CD8-positive, alpha-beta memory T cell (primary cell): ENCODE data around the gene TPP1. TPM values are rescaled to one million over a fixed set of nuclear protein-coding genes. Genes with fewer than 3 reads are reported as not detected.

Experiments
- CTCF ChIA-PET: fragments of 350-600 bp; sonication (Branson Sonifier 250); formaldehyde crosslinking; loops from one replicate; lab custom pipeline; 2021; ENCODE audit warnings: antibody characterized with exemption; lab: Charles Lee
- POLR2A ChIA-PET: fragments of 350-600 bp; sonication (Branson Sonifier 250); formaldehyde crosslinking; loops from one replicate; lab custom pipeline; 2021; ENCODE audit warnings: antibody characterized with exemption; lab: Charles Lee
- DNase-seq, 5 donors: peaks; one replicate each; pipeline versions ENCODE4 v3.0.0 to v3.0.0-alpha.2; 2020 to 2022; ENCODE audit warnings: mixed read lengths in 1 of 5
- H3K27ac ChIP-seq: one replicate; pipeline ENCODE4 v1.7.0; 2013; ENCODE audit warnings: low read depth, mild to moderate bottlenecking, low read length, moderate library complexity
- H3K27me3 ChIP-seq: 2 replicates; pipeline ENCODE4 v1.7.0; 2013; ENCODE audit warnings: low read length, mild to moderate bottlenecking; ENCODE audit not compliant: insufficient read depth, poor library complexity, severe bottlenecking
- H3K36me3 ChIP-seq: 2 replicates; pipeline ENCODE4 v1.7.0; 2013; ENCODE audit warnings: mild to moderate bottlenecking, low read length, moderate library complexity; ENCODE audit not compliant: insufficient read depth
- H3K4me1 ChIP-seq: 2 replicates; pipeline ENCODE4 v1.7.0; 2013; ENCODE audit warnings: mild to moderate bottlenecking, low read length, moderate library complexity; ENCODE audit not compliant: insufficient read depth
- H3K4me3 ChIP-seq: 2 replicates; pipeline ENCODE4 v1.7.0; 2013; ENCODE audit warnings: mild to moderate bottlenecking, low read length
- H3K9me3 ChIP-seq: 2 replicates; pipeline ENCODE4 v1.7.0; 2013; ENCODE audit warnings: mild to moderate bottlenecking, low read length
- H3K27ac Mint-ChIP-seq, 8 donors: one replicate each; pipeline ENCODE4 v1.8.0; 2020 to 2021; ENCODE audit warnings: mixed read lengths in 8 of 8, mild to moderate bottlenecking in 6 of 8, inconsistent platforms in 3 of 8, moderate library complexity in 3 of 8
- H3K27me3 Mint-ChIP-seq, 2 donors: one replicate each; pipeline ENCODE4 v1.8.0; 2020 to 2021; ENCODE audit warnings: mixed read lengths in 2 of 2, mild to moderate bottlenecking in 1 of 2, moderate library complexity in 1 of 2
- H3K36me3 Mint-ChIP-seq, 3 donors: one replicate each; pipeline ENCODE4 v1.8.0; 2020 to 2021; ENCODE audit warnings: mixed read lengths in 3 of 3, inconsistent platforms in 1 of 3, mild to moderate bottlenecking in 1 of 3
- H3K4me1 Mint-ChIP-seq, 3 donors: one replicate each; pipeline ENCODE4 v1.8.0; 2020 to 2021; ENCODE audit warnings: mixed read lengths in 3 of 3, inconsistent platforms in 1 of 3, mild to moderate bottlenecking in 1 of 3
- H3K4me3 Mint-ChIP-seq, 7 donors: one replicate each; pipeline ENCODE4 v1.8.0; 2020 to 2021; ENCODE audit warnings: mixed read lengths in 7 of 7, mild to moderate bottlenecking in 6 of 7, moderate library complexity in 4 of 7, inconsistent platforms in 2 of 7
- H3K9me3 Mint-ChIP-seq, 5 donors: one replicate each; pipeline ENCODE4 v1.8.0; 2020 to 2022; ENCODE audit warnings: mixed read lengths in 5 of 5, mild to moderate bottlenecking in 3 of 5, moderate library complexity in 2 of 5, inconsistent platforms in 1 of 5
- polyA plus RNA-seq: library from polyadenylated mRNA; unstranded; fragments of 300-500 nt; fragmentation: Illumina TruSeq; gene quantifications from one replicate; pipeline ENCODE4 v1.2.3, GENCODE V29; 2021
- total RNA-seq, 2 experiments: library from RNA; stranded (reverse); gene quantifications; one replicate each; pipeline ENCODE4 v1.2.3, GENCODE V29; 2021

TPP1 gene
- total and polyA plus RNA-seq, 3 experiments from 2014 or later, result 57.2 to 165 (median 61.6) TPM

- Mint-ChIP-seq H3K4me1 (peaks cover 10 to 21% (median 21%) of the 10 kb centered on the region in 3 donors), H3K36me3 (peaks cover 0 to 27% (median 0%) of the 10 kb centered on the region in 3 donors), H3K27ac (peak overlapping the region in 1 of 8 donors; percentile 22), H3K4me3 (no peak overlapping the region), H3K27me3 (peaks cover 0 to 2% of the 10 kb centered on the region in 2 donors), H3K9me3 (no peaks in the 10 kb centered on the region)
- Histone ChIP-seq H3K4me3 (no peak overlapping the region), H3K36me3 (no peaks in the 10 kb centered on the region), H3K4me1 (peaks cover 12% of the 10 kb centered on the region), H3K27me3 (no peaks in the 10 kb centered on the region), H3K9me3 (no peaks in the 10 kb centered on the region), H3K27ac (no peak overlapping the region)
- peak in 1 of 5 donors; percentile 20 for DNase-seq
- ChIA-PET CTCF (interaction anchor here (1.2 to 2.1 kb wide), 3 partner anchors 13 to 27 kb away, joined by 5 to 7 read pairs (median 6); partner anchors contain the start of gene TPP1), POLR2A (no interaction called here)
These were observed 12.2 kb upstream of the TPP1 start for GRCh38 chr11:6631361-6631890.

- CTCF ChIA-PET, result interaction anchor here (0.9 to 2.1 kb wide), 3 partner anchors 10 to 18 kb away, joined by 3 to 7 read pairs (median 6); partner anchors contain the start of gene TPP1
- Mint-ChIP-seq H3K36me3 (peaks cover 0 to 28% (median 0%) of the 10 kb centered on the region in 3 donors), H3K4me1 (peaks cover 11 to 22% (median 22%) of the 10 kb centered on the region in 3 donors), H3K27ac (no peak overlapping the region), H3K4me3 (no peak overlapping the region), H3K27me3 (peaks cover 0 to 2% of the 10 kb centered on the region in 2 donors), H3K9me3 (no peaks in the 10 kb centered on the region)
- no peak overlapping the region for H3K4me3 ChIP-seq
- no peak for DNase-seq
- H3K4me1 ChIP-seq, result peaks cover 12% of the 10 kb centered on the region
- H3K27me3 ChIP-seq, result no peaks in the 10 kb centered on the region
- H3K27ac ChIP-seq, result no peak overlapping the region
- H3K36me3 ChIP-seq, result no peaks in the 10 kb centered on the region
- POLR2A ChIA-PET, result no interaction called here
- no peaks in the 10 kb centered on the region for H3K9me3 ChIP-seq
These were observed 11.5 kb upstream of the TPP1 start for GRCh38 chr11:6630632-6631291.

GRCh38 chr11:6629892-6630631, 10.8 kb upstream of the TPP1 start:
- Histone ChIP-seq H3K4me3 (no peak overlapping the region), H3K27ac (no peak overlapping the region), H3K9me3 (no peaks in the 10 kb centered on the region), H3K36me3 (no peaks in the 10 kb centered on the region), H3K27me3 (no peaks in the 10 kb centered on the region), H3K4me1 (peaks cover 12% of the 10 kb centered on the region)
- ChIA-PET CTCF (interaction anchor here (0.9 to 2.1 kb wide), 2 partner anchors 9 to 11 kb away, joined by 3 to 6 read pairs; partner anchors contain the start of gene TPP1), POLR2A (no interaction called here)
- no peak overlapping the region for H3K4me3 Mint-ChIP-seq
- H3K27me3 Mint-ChIP-seq, result peaks cover 0 to 2% of the 10 kb centered on the region in 2 donors
- peaks cover 11 to 22% (median 22%) of the 10 kb centered on the region in 3 donors for H3K4me1 Mint-ChIP-seq
- DNase-seq, result no peak
- peak overlapping the region in 1 of 8 donors; percentile 85 for H3K27ac Mint-ChIP-seq
- H3K36me3 Mint-ChIP-seq, result peaks cover 0 to 28% (median 0%) of the 10 kb centered on the region in 3 donors
- H3K9me3 Mint-ChIP-seq, result no peaks in the 10 kb centered on the region

GRCh38 chr11:6629573-6629891, 10.3 kb upstream of the TPP1 start:
- H3K27ac Mint-ChIP-seq, result no peak overlapping the region
- Histone ChIP-seq H3K36me3 (no peaks in the 10 kb centered on the region), H3K4me3 (no peak overlapping the region), H3K9me3 (no peaks in the 10 kb centered on the region), H3K27ac (no peak overlapping the region), H3K27me3 (no peaks in the 10 kb centered on the region), H3K4me1 (peaks cover 12% of the 10 kb centered on the region)
- H3K4me3 Mint-ChIP-seq, result peak overlapping the region in 1 of 7 donors; percentile 23
- peaks cover 0 to 2% of the 10 kb centered on the region in 2 donors for H3K27me3 Mint-ChIP-seq
- no peak for DNase-seq
- ChIA-PET POLR2A (no interaction called here), CTCF (no interaction called here)
- peaks cover 0 to 29% (median 0%) of the 10 kb centered on the region in 3 donors for H3K36me3 Mint-ChIP-seq
- peaks cover 11 to 22% (median 22%) of the 10 kb centered on the region in 3 donors for H3K4me1 Mint-ChIP-seq
- no peaks in the 10 kb centered on the region for H3K9me3 Mint-ChIP-seq

- peak overlapping the region in 1 of 8 donors; percentile 17 for H3K27ac Mint-ChIP-seq
- POLR2A ChIA-PET, result interaction anchor here (1.4 kb wide), 1 partner anchor 55 kb away, joined by 4 read pairs; no protein-coding TSS in a partner anchor
- DNase-seq, result no peak
These were observed 9.3 kb upstream of the TPP1 start for GRCh38 chr11:6628526-6628925.

GRCh38 chr11:6627762-6628241, 8.6 kb upstream of the TPP1 start:
- Histone ChIP-seq H3K36me3 (no peaks in the 10 kb centered on the region), H3K4me3 (no peak overlapping the region), H3K27ac (no peak overlapping the region), H3K27me3 (no peaks in the 10 kb centered on the region), H3K4me1 (peaks cover 12% of the 10 kb centered on the region), H3K9me3 (no peaks in the 10 kb centered on the region)
- Mint-ChIP-seq H3K36me3 (peaks cover 0 to 28% (median 0%) of the 10 kb centered on the region in 3 donors), H3K9me3 (no peaks in the 10 kb centered on the region), H3K4me1 (peaks cover 11 to 22% (median 22%) of the 10 kb centered on the region in 3 donors), H3K27ac (peak overlapping the region; percentile 2 to 89 (median 69)), H3K27me3 (no peaks in the 10 kb centered on the region), H3K4me3 (peak overlapping the region; percentile 11 to 81 (median 57))
- POLR2A ChIA-PET, result interaction anchor here (1.4 to 1.5 kb wide), 2 partner anchors 15 to 56 kb away, joined by 4 to 6 read pairs; partner anchors contain the start of gene TAF10
- DNase-seq, result peak in 2 of 5 donors; percentile 28 to 38
- CTCF ChIA-PET, result interaction anchor here (0.9 to 1.6 kb wide), 6 partner anchors 9 to 248 kb away, joined by 3 to 5 read pairs (median 3); partner anchors contain the start of genes MRPL17, TAF10 and TPP1

More at GRCh38 chr11:6628526-6628925, 9.3 kb upstream of the TPP1 start:
- peaks cover 0 to 2% of the 10 kb centered on the region in 2 donors for H3K27me3 Mint-ChIP-seq
- Histone ChIP-seq H3K27ac (no peak overlapping the region), H3K4me3 (no peak overlapping the region), H3K4me1 (peaks cover 12% of the 10 kb centered on the region), H3K36me3 (no peaks in the 10 kb centered on the region), H3K9me3 (no peaks in the 10 kb centered on the region), H3K27me3 (no peaks in the 10 kb centered on the region)
- CTCF ChIA-PET, result interaction anchor here (0.9 kb wide), 1 partner anchor 249 kb away, joined by 3 read pairs; no protein-coding TSS in a partner anchor
- H3K9me3 Mint-ChIP-seq, result no peaks in the 10 kb centered on the region
- no peak overlapping the region for H3K4me3 Mint-ChIP-seq
- H3K4me1 Mint-ChIP-seq, result peaks cover 11 to 22% (median 22%) of the 10 kb centered on the region in 3 donors
- peaks cover 0 to 33% (median 0%) of the 10 kb centered on the region in 3 donors for H3K36me3 Mint-ChIP-seq

GRCh38 chr11:6626971-6627761, 7.9 kb upstream of the TPP1 start:
- no peaks in the 10 kb centered on the region for H3K9me3 ChIP-seq
- no peak overlapping the region for H3K4me3 ChIP-seq
- Mint-ChIP-seq H3K4me1 (peaks cover 11 to 22% (median 22%) of the 10 kb centered on the region in 3 donors), H3K36me3 (peaks cover 0 to 24% (median 0%) of the 10 kb centered on the region in 3 donors), H3K4me3 (peak overlapping the region; percentile 11 to 81 (median 57)), H3K27me3 (no peaks in the 10 kb centered on the region), H3K9me3 (no peaks in the 10 kb centered on the region), H3K27ac (peak overlapping the region; percentile 2 to 89 (median 74))
- DNase-seq, result no peak
- POLR2A ChIA-PET, result interaction anchor here (0.5 to 1.5 kb wide), 2 partner anchors 15 to 19 kb away, joined by 5 to 6 read pairs; partner anchors contain the start of gene TAF10
- CTCF ChIA-PET, result interaction anchor here (1.0 to 1.6 kb wide), 5 partner anchors 8 to 56 kb away, joined by 3 to 5 read pairs (median 3); partner anchors contain the start of genes MRPL17, TAF10 and TPP1
- H3K36me3 ChIP-seq, result no peaks in the 10 kb centered on the region
- H3K27me3 ChIP-seq, result no peaks in the 10 kb centered on the region
- H3K4me1 ChIP-seq, result peaks cover 12% of the 10 kb centered on the region
- no peak overlapping the region for H3K27ac ChIP-seq
